Erythroblast (primary cell): ENCODE data around the gene SLC38A9.

Source experiments
- DNase-seq, 2 experiments: peaks; one replicate each; lab custom pipeline; 2025; lab: John Stamatoyannopoulos, UW
- GATA1 ChIP-seq: IDR thresholded peaks from 2 replicates; pipeline ENCODE4 v1.6.1; 2011; ENCODE audit warnings: low read depth, mild to moderate bottlenecking, control low read depth, low read length, moderate library complexity
- POLR2A ChIP-seq: IDR thresholded peaks from 2 replicates; pipeline ENCODE4 v1.6.1; 2011; ENCODE audit warnings: mild to moderate bottlenecking, low read length

SLC38A9 gene

GRCh38 chr5:55600497-55601203 is 111.5 kb downstream of the SLC38A9 start:
- DNase-seq, result peak; percentile 4
- TF ChIP-seq GATA1 (no peak), POLR2A (no peak)

GRCh38 chr5:55600086-55600485 is 112.0 kb downstream of the SLC38A9 start:
- DNase-seq, result no peak
- no peak for TF ChIP-seq POLR2A
- TF ChIP-seq GATA1, result no peak

GRCh38 chr5:55599148-55600050 is 112.7 kb downstream of the SLC38A9 start:
- TF ChIP-seq GATA1, result no peak
- no peak for TF ChIP-seq POLR2A
- DNase-seq, result no peak

- DNase-seq, result no peak
- TF ChIP-seq POLR2A (no peak), GATA1 (no peak)
These were observed 114.8 kb downstream of the SLC38A9 start for GRCh38 chr5:55597014-55597981.

GRCh38 chr5:55594671-55595070 is 117.5 kb downstream of the SLC38A9 start:
- TF ChIP-seq GATA1 (no peak), POLR2A (no peak)
- DNase-seq, result no peak

- TF ChIP-seq POLR2A (no peak), GATA1 (no peak)
- DNase-seq, result no peak
These were observed 119.0 kb downstream of the SLC38A9 start for GRCh38 chr5:55593115-55593472.

GRCh38 chr5:55592388-55593114 is 119.6 kb downstream of the SLC38A9 start:
- no peak for DNase-seq
- TF ChIP-seq POLR2A (no peak), GATA1 (no peak)

- DNase-seq, result peak in 1 of 2 experiments; percentile 7
- TF ChIP-seq POLR2A (no peak), GATA1 (no peak)
These were observed 120.4 kb downstream of the SLC38A9 start for GRCh38 chr5:55591686-55592085.

- DNase-seq, result no peak
- TF ChIP-seq GATA1 (no peak), POLR2A (no peak)
These were observed 126.9 kb downstream of the SLC38A9 start for GRCh38 chr5:55585206-55585610.

- no peak for DNase-seq
- no peak for TF ChIP-seq GATA1
- TF ChIP-seq POLR2A, result no peak
These were observed 127.5 kb downstream of the SLC38A9 start for GRCh38 chr5:55584398-55585205.

- DNase-seq, result no peak
- TF ChIP-seq GATA1, result no peak
- TF ChIP-seq POLR2A, result no peak
These were observed 128.5 kb downstream of the SLC38A9 start for GRCh38 chr5:55583578-55583977.

GRCh38 chr5:55582256-55582655 is 129.9 kb downstream of the SLC38A9 start:
- no peak for DNase-seq

More at GRCh38 chr5:55582256-55582655, 129.9 kb downstream of the SLC38A9 start:
- TF ChIP-seq GATA1 (no peak), POLR2A (no peak)
